ENCODE results near the gene PUSL1.

PUSL1 gene

DNA sequence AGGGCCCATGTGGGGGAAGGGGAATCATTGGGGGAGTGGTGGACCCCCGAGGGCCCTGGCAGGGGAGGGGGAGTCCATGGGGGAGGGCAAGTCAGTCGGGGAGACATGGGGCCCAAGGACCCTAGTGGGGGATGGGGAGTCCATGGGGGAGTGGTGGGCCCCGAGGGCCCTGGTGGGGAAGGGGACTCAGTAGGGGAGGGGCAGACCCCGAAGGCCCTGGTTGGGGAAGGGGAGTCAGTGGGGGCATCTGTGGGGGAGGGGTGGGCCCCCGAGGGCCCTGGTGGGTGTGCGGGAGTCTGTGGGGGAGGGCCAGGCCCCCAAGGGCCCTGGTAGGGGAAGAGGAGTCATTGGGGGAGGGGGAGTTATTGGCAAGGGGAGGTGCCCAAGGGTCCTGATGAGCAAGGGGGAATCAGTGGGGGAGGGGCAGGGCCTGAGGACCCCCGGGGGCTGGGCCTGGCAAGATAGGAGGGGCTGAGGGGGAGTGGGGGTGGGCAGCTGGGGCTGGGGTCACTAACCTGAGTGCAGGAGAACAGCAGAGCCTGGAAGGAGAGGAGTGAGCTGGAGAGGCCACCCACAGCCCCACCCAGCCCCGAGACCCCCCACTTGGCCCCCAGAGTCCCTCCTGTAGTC lies 47.9 kb downstream of the PUSL1 start:
- ChIA-PET CTCF (no interaction called here), POLR2A (interaction anchor here (1.0 kb wide), 1 partner anchor 19 kb away, joined by 3 read pairs; the partner anchor contains the start of gene AURKAIP1)
- no peak for DNase-seq (ENCODE audit: extremely low spot score)
- no peak for TF ChIP-seq ZNF384 (IDR thresholded peaks at IDR 0.05)
- no peak for TF ChIP-seq TARDBP (IDR thresholded peaks at IDR 0.05)
- no peak for TF ChIP-seq SP1 (IDR thresholded peaks at IDR 0.05)
- no peak for TF ChIP-seq ARNT (IDR thresholded peaks at IDR 0.05)
- TF ChIP-seq HDGF (IDR thresholded peaks at IDR 0.05; ENCODE audit: borderline replicate concordance), result no peak
- TF ChIP-seq BHLHE40 (IDR thresholded peaks at IDR 0.05; ENCODE audit: borderline replicate concordance), result no peak
- TF ChIP-seq FOXK2 (IDR thresholded peaks at IDR 0.05), result no peak
- TF ChIP-seq LEF1 (IDR thresholded peaks at IDR 0.05; ENCODE audit: borderline replicate concordance), result no peak

DNA sequence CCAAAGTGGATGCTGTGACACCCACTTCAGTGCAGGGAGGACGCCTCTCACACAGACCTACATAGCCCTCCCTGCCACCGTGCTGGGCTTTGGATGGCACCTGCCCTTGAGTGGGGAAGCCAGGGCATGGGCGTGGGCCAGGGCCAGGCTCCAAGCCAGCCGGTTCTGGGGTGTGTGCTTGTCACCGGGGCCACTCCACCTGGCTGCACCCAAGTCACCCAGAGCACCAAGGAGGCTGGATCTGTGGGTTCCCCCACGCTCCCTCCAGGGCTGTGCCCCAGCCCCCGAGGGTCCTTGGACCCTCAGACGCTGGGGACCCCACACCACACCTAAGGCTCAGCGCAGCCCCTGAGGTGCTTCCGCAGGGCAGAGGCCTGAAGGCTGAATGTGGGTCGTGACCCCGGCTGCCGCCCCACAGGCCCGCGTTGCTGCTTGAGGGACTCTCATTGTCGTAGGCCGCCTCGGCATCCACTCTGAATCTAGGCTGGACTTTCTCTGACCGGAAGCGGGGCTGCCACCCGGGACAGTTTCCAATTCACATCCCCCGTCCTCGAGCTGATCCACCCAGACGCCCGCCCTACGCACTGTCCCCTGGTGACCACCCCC lies 48.5 kb downstream of the PUSL1 start:
- no peak for DNase-seq (ENCODE audit: extremely low spot score)
- POLR2A ChIA-PET, result interaction anchor here (2.3 kb wide), 1 partner anchor 18 kb away, joined by 8 read pairs; the partner anchor contains the start of gene AURKAIP1
- CTCF ChIA-PET, result interaction anchor here (0.8 kb wide), 1 partner anchor 15 kb away, joined by 4 read pairs; no protein-coding TSS in a partner anchor
- TF ChIP-seq ZNF384 (IDR thresholded peaks at IDR 0.05) (no peak), LEF1 (IDR thresholded peaks at IDR 0.05; ENCODE audit: borderline replicate concordance) (no peak), BHLHE40 (IDR thresholded peaks at IDR 0.05; ENCODE audit: borderline replicate concordance) (no peak), L3MBTL2 (conservative IDR thresholded peaks at IDR 0.05) (no peak), ELF4 (IDR thresholded peaks at IDR 0.05) (no peak), TARDBP (IDR thresholded peaks at IDR 0.05) (no peak), FOXK2 (IDR thresholded peaks at IDR 0.05) (no peak), ARNT (IDR thresholded peaks at IDR 0.05) (no peak)

DNA sequence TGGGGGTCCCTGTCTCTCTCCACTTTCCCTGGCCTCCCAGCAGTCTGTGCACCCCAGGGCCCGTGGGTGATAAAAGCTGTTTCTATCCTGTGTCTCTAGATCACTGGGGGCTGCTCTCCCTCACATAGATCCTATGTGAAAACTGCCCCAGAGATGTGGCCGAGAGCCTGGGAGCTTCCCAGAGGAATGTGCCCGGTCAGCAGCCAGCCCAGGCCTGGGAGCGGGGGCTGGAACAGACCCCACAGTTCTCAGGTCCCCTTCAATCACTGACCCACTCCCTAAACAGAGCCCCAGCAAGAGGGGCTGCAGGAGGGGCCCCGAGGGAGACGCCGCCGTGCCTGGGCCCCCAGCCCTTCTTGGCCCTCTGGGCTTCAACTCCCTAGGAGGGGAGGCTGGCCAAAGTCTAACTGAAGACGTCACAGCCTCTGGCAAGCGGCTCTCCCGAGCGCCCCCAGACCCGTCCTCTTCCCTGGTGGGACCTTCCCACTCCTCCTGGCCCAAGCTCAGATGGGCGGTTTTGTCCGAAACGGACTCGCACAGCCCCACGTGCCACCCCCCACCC lies 49.6 kb downstream of the PUSL1 start:
- POLR2A ChIA-PET, result interaction anchor here (2.3 kb wide), 1 partner anchor 17 kb away, joined by 8 read pairs; the partner anchor contains the start of gene AURKAIP1
- no peak for TF ChIP-seq FOXM1 (IDR thresholded peaks at IDR 0.05; ENCODE audit: borderline replicate concordance)
- TF ChIP-seq LEF1 (IDR thresholded peaks at IDR 0.05; ENCODE audit: borderline replicate concordance), result no peak
- no peak for TF ChIP-seq NFRKB (IDR thresholded peaks at IDR 0.05)
- TF ChIP-seq ZNF384 (IDR thresholded peaks at IDR 0.05), result no peak
- TF ChIP-seq ARNT (IDR thresholded peaks at IDR 0.05), result no peak
- TF ChIP-seq BHLHE40 (IDR thresholded peaks at IDR 0.05; ENCODE audit: borderline replicate concordance), result no peak
- TF ChIP-seq SUZ12 (IDR thresholded peaks at IDR 0.05), result no peak
- no peak for DNase-seq (ENCODE audit: extremely low spot score)
- CTCF ChIA-PET, result interaction anchor here (0.8 kb wide), 1 partner anchor 14 kb away, joined by 4 read pairs; no protein-coding TSS in a partner anchor

DNA sequence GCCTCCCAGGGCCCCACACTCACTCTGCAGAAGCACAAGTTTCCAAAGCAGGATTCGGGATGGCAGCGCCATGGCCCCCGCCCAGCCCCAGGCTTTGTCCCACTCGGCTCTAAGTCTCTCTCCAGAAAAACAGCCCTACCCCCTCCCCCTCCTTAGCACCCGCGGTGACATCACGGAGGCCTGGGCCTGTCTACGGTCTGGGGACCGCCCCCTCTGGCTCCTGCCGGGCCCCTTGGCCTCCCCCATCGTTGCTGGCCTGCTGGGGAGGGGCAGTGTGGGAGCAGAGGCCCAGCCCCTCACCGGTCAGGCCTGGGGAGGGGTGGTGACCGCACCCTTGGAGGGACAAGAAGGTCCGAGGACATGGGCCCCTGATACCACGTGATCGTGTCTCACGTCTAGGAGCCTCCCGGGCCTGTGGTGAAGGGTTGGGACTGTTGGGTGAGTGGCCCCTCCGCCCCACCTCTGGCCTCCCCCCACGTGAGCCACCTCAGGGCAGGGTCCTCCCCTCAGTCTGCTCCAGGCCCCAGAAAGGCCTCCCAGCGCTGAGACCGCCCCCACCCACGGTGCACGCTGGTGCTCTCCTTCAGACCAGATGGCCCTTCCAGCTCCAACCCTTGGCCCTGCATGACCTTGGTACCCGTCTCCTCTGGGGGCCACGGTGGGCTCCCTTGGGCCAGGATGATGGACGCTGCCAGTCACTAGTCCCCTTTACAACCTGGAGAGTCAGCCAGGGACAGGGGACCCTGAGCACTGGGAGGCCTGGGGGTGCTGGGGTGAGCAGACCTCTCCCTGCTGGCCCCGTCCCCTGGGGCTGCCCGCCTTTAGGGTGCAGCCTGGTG lies 50.3 kb downstream of the PUSL1 start, which contains the start of gene MXRA8:
TSS of gene MXRA8 (minus strand) at position 123 of the 839 bp plus-strand sequence. CDS start at position 72, 51 bp downstream.
- ChIA-PET CTCF (no interaction called here), POLR2A (interaction anchor here (2.3 kb wide), 1 partner anchor 16 kb away, joined by 8 read pairs; the partner anchor contains the start of gene AURKAIP1)
- TF ChIP-seq FOXK2 (IDR thresholded peaks at IDR 0.05), result no peak
- TF ChIP-seq FOXA1 (IDR thresholded peaks at IDR 0.05), result no peak
- TF ChIP-seq BHLHE40 (IDR thresholded peaks at IDR 0.05; ENCODE audit: borderline replicate concordance), result no peak
- no peak for TF ChIP-seq TARDBP (IDR thresholded peaks at IDR 0.05)
- TF ChIP-seq CTBP1 (IDR thresholded peaks at IDR 0.05; ENCODE audit: borderline replicate concordance), result no peak
- TF ChIP-seq LEF1 (IDR thresholded peaks at IDR 0.05; ENCODE audit: borderline replicate concordance), result no peak
- TF ChIP-seq, protein P1, sequence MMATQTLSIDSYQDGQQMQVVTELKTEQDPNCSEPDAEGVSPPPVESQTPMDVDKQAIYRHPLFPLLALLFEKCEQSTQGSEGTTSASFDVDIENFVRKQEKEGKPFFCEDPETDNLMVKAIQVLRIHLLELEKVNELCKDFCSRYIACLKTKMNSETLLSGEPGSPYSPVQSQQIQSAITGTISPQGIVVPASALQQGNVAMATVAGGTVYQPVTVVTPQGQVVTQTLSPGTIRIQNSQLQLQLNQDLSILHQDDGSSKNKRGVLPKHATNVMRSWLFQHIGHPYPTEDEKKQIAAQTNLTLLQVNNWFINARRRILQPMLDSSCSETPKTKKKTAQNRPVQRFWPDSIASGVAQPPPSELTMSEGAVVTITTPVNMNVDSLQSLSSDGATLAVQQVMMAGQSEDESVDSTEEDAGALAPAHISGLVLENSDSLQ (IDR thresholded peaks at IDR 0.05), result no peak
- no peak for TF ChIP-seq ELF4 (IDR thresholded peaks at IDR 0.05)
- no peak for TF ChIP-seq L3MBTL2 (conservative IDR thresholded peaks at IDR 0.05)
- no peak for TF ChIP-seq FOXM1 (IDR thresholded peaks at IDR 0.05; ENCODE audit: borderline replicate concordance)
- TF ChIP-seq NFRKB (IDR thresholded peaks at IDR 0.05), result no peak
- DNase-seq (ENCODE audit: extremely low spot score), result no peak

DNA sequence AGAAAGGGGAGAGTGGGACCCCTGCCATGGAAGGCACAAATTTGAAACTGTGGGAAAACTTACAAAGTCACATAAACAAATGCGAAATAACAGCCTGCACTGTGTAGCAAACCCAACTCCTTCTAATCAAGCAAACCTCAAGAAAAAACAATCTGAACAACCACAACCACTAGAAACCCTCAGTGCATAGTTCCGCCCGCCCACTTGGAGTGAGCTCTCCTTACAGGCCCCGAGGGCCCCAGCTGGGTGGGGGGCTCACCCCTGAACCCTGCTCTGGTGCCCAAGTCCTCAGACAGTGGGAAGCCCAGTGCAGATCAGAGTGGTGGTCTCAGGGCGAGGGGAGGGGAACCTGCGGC lies 50.9 kb downstream of the PUSL1 start:
- ChIA-PET POLR2A (interaction anchor here (2.3 kb wide), 1 partner anchor 16 kb away, joined by 8 read pairs; the partner anchor contains the start of gene AURKAIP1), CTCF (no interaction called here)
- TF ChIP-seq L3MBTL2 (conservative IDR thresholded peaks at IDR 0.05) (no peak), ELF4 (IDR thresholded peaks at IDR 0.05) (no peak), LEF1 (IDR thresholded peaks at IDR 0.05; ENCODE audit: borderline replicate concordance) (no peak), CTBP1 (IDR thresholded peaks at IDR 0.05; ENCODE audit: borderline replicate concordance) (no peak), ZNF384 (IDR thresholded peaks at IDR 0.05) (no peak), NFRKB (IDR thresholded peaks at IDR 0.05) (no peak), ARNT (IDR thresholded peaks at IDR 0.05) (no peak), TARDBP (IDR thresholded peaks at IDR 0.05) (no peak), SUZ12 (IDR thresholded peaks at IDR 0.05) (no peak), FOXK2 (IDR thresholded peaks at IDR 0.05) (no peak), BHLHE40 (IDR thresholded peaks at IDR 0.05; ENCODE audit: borderline replicate concordance) (no peak), HDGF (IDR thresholded peaks at IDR 0.05; ENCODE audit: borderline replicate concordance) (no peak), FOXA1 (IDR thresholded peaks at IDR 0.05) (no peak), FOXM1 (IDR thresholded peaks at IDR 0.05; ENCODE audit: borderline replicate concordance) (no peak), SP1 (IDR thresholded peaks at IDR 0.05) (no peak)
- TF ChIP-seq, protein P1 (IDR thresholded peaks at IDR 0.05), result no peak
- no peak for DNase-seq (ENCODE audit: extremely low spot score)

All from HEK293T (cell line).